BLaER1 (cell line): ENCODE data around the gene ZNF177.

Experiments used
- H3K27ac ChIP-seq: shearing (Covaris generic); formaldehyde crosslinking; 2 replicates; pipeline ENCODE4 v1.8.1; 2022
- H3K27me3 ChIP-seq: shearing (Covaris generic); formaldehyde crosslinking; 2 replicates; pipeline ENCODE4 v1.8.1; 2022
- H3K36me3 ChIP-seq: shearing (Covaris generic); formaldehyde crosslinking; 2 replicates; pipeline ENCODE4 v1.8.1; 2022
- H3K4me1 ChIP-seq: shearing (Covaris generic); formaldehyde crosslinking; 2 replicates; pipeline ENCODE4 v1.8.1; 2022
- H3K4me2 ChIP-seq: shearing (Covaris generic); formaldehyde crosslinking; 2 replicates; pipeline ENCODE4 v1.8.1; 2022
- H3K4me3 ChIP-seq: shearing (Covaris generic); formaldehyde crosslinking; 2 replicates; pipeline ENCODE4 v1.8.1; 2022
- H3K9ac ChIP-seq: shearing (Covaris generic); formaldehyde crosslinking; 2 replicates; pipeline ENCODE4 v1.8.1; 2022
- H3K9me3 ChIP-seq: shearing (Covaris generic); formaldehyde crosslinking; 2 replicates; pipeline ENCODE4 v1.8.1; 2022
- H4K20me1 ChIP-seq: shearing (Covaris generic); formaldehyde crosslinking; 2 replicates; pipeline ENCODE4 v1.8.1; 2022
- Cebpa-rat ChIP-seq: shearing (Covaris generic); IDR thresholded peaks from 2 replicates; pipeline ENCODE4 v1.8.1; 2022

ZNF177 gene

DNA sequence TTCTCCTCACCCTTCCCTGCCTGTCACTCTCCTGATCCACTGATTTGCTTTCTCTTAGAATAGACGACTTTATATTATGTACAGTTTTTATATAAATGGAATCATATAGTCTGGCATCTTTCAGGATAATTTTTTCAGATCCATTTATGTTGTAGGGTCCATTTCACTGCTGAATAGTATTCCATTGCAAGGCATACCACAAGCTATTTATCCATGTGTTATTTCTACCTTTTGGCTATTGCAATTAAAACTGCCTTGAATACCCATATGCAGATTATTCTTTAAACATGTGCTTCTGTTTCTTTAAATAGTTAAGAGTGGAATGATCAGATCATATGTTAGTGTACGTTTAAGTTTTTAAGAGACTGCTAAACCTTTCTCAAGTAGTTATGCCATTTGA, 17.8 kb upstream of the ZNF177 start:
- TF ChIP-seq Cebpa-rat: no peak
- Histone ChIP-seq H3K36me3 (peaks cover 88% of the 10 kb centered on the region), H3K9ac (no peak overlapping the region), H3K27ac (no peak overlapping the region), H3K9me3 (peaks cover 98% of the 10 kb centered on the region), H3K4me3 (no peak overlapping the region; the same call in 1 of the 2 replicates), H3K4me1 (no peaks in the 10 kb centered on the region), H4K20me1 (no peaks in the 10 kb centered on the region), H3K27me3 (no peaks in the 10 kb centered on the region), H3K4me2 (no peak overlapping the region)

DNA sequence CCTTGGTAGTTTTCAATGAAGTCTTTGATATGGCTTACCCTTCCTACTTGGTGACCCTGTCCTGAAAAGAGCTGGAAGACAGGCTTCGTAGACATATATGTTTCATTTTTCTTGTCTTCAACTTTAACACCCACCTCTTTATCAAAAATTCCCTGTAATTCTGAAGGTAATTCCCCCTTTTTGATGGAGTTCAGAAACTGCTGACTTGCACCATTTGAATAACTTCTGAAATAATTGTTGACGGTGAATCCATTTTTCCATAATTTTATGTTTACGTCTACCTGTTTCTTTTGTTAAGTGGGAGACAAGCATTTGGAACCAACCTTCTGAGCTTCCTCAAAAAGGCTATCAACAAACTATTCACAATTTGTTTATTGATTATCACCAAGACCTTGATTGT, 14.6 kb upstream of the ZNF177 start:
- Histone ChIP-seq H3K36me3 (peaks cover 86% of the 10 kb centered on the region), H3K4me3 (no peak overlapping the region), H3K27me3 (no peaks in the 10 kb centered on the region), H3K9me3 (peaks cover 98% of the 10 kb centered on the region), H3K4me1 (no peaks in the 10 kb centered on the region), H3K4me2 (no peak overlapping the region), H3K27ac (no peak overlapping the region), H4K20me1 (no peaks in the 10 kb centered on the region), H3K9ac (no peak overlapping the region)
- TF ChIP-seq Cebpa-rat: no peak

DNA sequence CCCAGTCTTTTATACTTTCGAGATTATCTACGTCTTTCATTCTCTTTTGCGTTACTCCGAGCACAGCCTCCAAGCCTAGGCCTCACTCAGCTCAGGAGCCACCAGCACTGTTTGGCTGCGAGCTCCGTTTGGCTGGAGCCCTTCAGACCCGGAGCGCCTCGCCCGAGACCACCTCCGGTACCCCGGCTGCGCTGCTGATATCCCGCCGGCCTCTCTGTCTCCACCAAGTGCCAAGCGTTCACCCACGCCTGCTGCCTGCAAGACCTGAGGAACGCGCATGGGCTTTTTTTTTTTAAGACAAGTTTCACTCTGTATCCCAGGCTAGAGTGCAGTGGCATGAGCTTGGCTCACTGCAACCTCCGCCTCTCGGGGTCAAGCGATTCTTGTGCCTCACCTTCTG, 14.1 kb upstream of the ZNF177 start:
- peaks cover 86% of the 10 kb centered on the region for H3K36me3 ChIP-seq
- H3K4me3 ChIP-seq: no peak overlapping the region
- no peak overlapping the region for H3K4me2 ChIP-seq
- H3K9me3 ChIP-seq: peaks cover 98% of the 10 kb centered on the region
- TF ChIP-seq Cebpa-rat: no peak
- no peaks in the 10 kb centered on the region for H3K27me3 ChIP-seq
- H3K9ac ChIP-seq: no peak overlapping the region
- no peaks in the 10 kb centered on the region for H3K4me1 ChIP-seq
- H4K20me1 ChIP-seq: no peaks in the 10 kb centered on the region
- H3K27ac ChIP-seq: no peak overlapping the region

DNA sequence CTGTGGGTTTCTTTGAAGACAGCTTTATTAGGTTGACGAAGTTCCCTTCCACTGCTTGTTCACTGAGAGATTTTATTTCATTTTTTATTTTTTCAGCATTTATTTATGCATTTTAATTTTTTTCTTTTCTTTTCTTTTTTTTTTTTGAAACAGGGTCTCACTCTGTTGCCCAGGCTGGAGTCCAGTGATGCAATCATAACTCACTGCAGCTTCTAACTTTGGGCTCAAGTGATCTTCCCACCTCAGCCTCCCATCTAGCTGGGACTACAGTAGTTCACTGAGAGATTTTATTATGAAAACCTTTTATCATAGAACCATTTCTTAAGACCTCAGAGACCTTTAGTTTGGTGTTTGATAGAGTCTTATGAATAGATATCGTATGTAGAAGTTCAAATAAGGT, 10.3 kb upstream of the ZNF177 start:
- no peak for TF ChIP-seq Cebpa-rat
- H4K20me1 ChIP-seq: no peaks in the 10 kb centered on the region
- H3K27me3 ChIP-seq: no peaks in the 10 kb centered on the region
- H3K4me3 ChIP-seq: no peak overlapping the region
- peaks cover 98% of the 10 kb centered on the region for H3K9me3 ChIP-seq
- peaks cover 83% of the 10 kb centered on the region for H3K36me3 ChIP-seq
- H3K4me2 ChIP-seq: no peak overlapping the region
- H3K4me1 ChIP-seq: no peaks in the 10 kb centered on the region
- H3K27ac ChIP-seq: no peak overlapping the region
- H3K9ac ChIP-seq: no peak overlapping the region

DNA sequence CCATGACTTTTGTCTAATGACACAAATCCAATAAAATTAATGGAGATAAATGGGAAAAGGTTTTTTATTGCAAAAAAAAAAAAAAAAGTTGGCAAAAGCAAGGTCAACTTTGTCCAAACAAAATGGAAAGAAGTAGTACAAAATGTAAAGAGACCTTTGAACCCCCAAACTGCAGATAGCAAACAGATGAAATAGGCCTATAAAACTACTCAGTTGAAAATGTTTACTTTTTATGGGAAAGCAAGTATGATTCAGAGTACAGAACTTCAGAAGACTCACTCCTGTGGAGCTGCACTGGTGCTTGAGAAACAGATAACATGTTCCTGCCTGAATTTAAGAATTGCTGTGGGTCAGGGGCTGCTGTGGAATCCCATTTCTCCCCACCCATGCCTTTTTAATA, 9.8 kb upstream of the ZNF177 start:
- peaks cover 98% of the 10 kb centered on the region for H3K9me3 ChIP-seq
- no peak overlapping the region for H3K4me2 ChIP-seq
- H4K20me1 ChIP-seq: no peaks in the 10 kb centered on the region
- no peak overlapping the region for H3K9ac ChIP-seq
- H3K36me3 ChIP-seq: peaks cover 86% of the 10 kb centered on the region
- no peaks in the 10 kb centered on the region for H3K27me3 ChIP-seq
- no peak overlapping the region for H3K27ac ChIP-seq
- H3K4me3 ChIP-seq: no peak overlapping the region
- H3K4me1 ChIP-seq: no peaks in the 10 kb centered on the region
- TF ChIP-seq Cebpa-rat: no peak

DNA sequence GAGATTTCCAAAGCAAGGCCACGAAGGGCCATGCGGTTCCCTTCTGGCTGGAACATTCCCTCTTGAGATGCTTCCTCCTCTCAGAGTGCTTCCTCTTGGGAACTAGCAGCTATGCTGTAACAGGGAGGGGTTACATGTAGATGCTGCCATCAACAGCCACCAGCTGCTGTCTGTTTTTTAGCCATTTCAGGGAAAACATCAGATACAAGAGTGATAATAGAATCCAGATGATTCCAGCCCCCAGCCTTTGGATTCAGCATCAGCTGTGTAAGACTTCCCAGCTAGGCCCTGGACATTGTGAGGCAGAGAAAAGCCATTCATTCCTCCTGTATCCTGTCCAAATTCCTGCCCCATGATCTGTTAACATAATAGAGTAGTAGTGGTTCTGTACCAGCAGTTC, 8.2 kb upstream of the ZNF177 start:
- no peak overlapping the region for H3K27ac ChIP-seq
- no peaks in the 10 kb centered on the region for H3K27me3 ChIP-seq
- H3K4me3 ChIP-seq: no peak overlapping the region
- no peaks in the 10 kb centered on the region for H3K4me1 ChIP-seq
- no peaks in the 10 kb centered on the region for H4K20me1 ChIP-seq
- no peak overlapping the region for H3K4me2 ChIP-seq
- H3K9me3 ChIP-seq: peaks cover 97% of the 10 kb centered on the region
- peaks cover 90% of the 10 kb centered on the region for H3K36me3 ChIP-seq
- TF ChIP-seq Cebpa-rat: no peak
- H3K9ac ChIP-seq: no peak overlapping the region

DNA sequence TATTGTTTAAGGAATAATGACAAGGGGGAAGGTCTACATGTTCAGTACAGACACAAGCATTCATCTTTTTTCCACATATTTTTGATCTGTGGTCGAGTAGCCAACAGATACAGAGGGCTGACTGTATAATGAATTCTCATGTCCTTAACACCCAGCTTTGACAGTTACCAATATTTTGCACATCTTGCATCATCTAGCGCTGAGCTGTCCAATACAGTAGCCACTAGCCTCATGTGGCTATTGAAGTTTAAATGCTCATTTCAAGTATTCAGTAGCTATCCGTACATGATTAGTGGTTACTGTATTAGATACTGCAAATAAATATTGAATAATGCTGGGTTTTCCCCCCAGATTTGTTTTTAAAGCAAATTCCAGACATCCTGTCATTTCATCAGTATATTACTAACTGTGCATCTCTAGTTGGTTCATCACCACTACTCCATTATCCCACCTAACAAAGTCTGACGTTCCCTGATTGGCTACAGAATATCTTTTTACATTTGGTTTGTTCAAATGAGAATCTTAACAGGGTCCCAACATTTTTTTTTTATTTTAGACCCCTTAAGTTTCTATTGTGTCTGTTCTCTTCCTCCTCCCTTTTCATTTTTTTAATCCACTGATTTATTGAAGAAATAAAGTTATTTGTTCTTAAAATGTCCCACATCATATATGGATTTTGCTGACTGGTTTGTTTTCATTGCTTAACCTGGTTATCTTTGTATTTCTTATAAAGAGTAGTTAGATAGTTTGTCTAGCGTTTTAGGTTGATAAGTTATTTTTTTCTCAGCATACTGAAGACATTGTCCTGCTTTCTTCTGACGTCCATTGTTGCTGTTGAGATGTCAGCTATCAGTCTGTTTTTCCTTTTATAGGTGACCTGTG, 8.2 kb downstream of the ZNF177 start:
- Histone ChIP-seq H3K9ac (no peak overlapping the region), H3K27ac (no peak overlapping the region), H3K9me3 (peaks cover 80% of the 10 kb centered on the region), H4K20me1 (no peaks in the 10 kb centered on the region), H3K4me3 (no peak overlapping the region), H3K27me3 (no peaks in the 10 kb centered on the region), H3K4me1 (no peaks in the 10 kb centered on the region), H3K4me2 (no peak overlapping the region), H3K36me3 (peaks cover 57% of the 10 kb centered on the region)
- TF ChIP-seq Cebpa-rat: no peak

DNA sequence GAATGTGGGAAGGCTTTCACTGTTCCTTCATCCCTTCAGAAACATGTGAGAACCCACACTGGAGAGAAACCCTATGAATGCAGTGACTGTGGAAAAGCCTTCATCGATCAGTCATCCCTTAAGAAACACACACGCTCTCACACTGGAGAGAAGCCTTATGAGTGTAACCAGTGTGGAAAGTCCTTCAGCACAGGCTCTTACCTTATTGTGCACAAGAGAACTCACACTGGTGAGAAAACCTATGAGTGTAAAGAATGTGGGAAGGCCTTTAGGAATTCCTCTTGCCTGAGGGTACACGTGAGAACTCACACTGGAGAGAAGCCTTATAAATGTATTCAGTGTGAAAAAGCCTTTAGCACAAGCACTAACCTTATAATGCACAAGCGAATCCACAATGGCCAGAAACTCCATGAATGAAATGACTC, 18.6 kb downstream of the ZNF177 start:
- TF ChIP-seq Cebpa-rat: no peak
- Histone ChIP-seq H3K36me3 (peaks cover 93% of the 10 kb centered on the region), H3K9me3 (peaks cover 95% of the 10 kb centered on the region), H3K4me2 (no peak overlapping the region), H3K9ac (no peak overlapping the region), H3K27me3 (no peaks in the 10 kb centered on the region), H4K20me1 (no peaks in the 10 kb centered on the region), H3K27ac (no peak overlapping the region), H3K4me3 (peak overlapping the region; percentile 39), H3K4me1 (no peaks in the 10 kb centered on the region)

DNA sequence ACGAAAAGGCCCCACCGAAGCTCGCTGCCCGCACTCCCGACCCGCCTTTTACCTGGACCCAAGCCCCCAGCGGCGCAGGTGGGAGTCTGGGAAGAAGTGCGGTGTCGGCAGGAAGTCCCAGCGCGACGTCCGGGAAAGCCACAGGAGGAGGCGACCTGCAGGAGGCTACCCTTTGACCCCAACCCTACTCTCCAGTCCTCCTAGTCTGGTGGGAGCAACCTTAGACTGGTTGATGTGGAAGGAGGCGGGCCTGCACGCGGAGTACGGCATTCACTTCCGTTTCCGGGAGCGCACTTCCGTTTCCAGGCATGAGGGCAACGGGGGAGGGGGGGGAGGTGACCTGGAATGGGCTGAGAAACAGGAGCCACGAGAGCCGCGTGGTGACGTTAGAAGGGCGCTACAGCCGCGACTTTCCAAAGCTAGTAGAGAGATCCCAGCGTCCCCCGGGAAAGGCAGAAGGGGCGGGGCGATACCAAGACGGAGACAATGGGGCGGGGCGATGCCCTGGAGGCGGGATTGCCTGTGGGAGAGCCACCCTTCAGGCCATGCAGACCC, 44.1 kb downstream of the ZNF177 start:
- Histone ChIP-seq H3K4me1 (peaks cover 14% of the 10 kb centered on the region), H3K4me2 (no peak overlapping the region; the same call in 1 of the 2 replicates), H3K36me3 (peaks cover 26% of the 10 kb centered on the region), H4K20me1 (no peaks in the 10 kb centered on the region), H3K27me3 (no peaks in the 10 kb centered on the region), H3K27ac (no peak overlapping the region; the same call in 1 of the 2 replicates), H3K9ac (no peak overlapping the region), H3K4me3 (no peak overlapping the region), H3K9me3 (peaks cover 76% of the 10 kb centered on the region)
- TF ChIP-seq Cebpa-rat: no peak

DNA sequence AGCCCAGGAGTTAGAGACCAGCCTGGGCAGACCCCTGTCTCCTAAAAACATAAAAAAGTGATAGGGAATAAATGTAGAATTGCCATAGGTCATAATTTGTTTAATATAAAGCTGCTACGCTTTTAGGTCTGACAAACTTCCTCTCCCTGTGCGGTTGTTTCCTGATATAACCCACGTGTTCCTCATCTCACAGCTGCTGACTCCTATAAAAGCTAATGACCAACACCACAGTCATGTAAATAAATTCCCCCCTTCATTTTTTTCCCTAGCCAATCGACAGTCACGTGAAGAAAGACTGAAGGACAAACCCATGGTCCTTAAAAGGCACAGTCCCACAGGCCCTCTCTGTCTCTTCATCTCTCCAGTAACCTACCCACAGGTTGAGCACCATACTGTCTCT, 45.0 kb downstream of the ZNF177 start:
- H3K9me3 ChIP-seq: peaks cover 85% of the 10 kb centered on the region
- peaks cover 35% of the 10 kb centered on the region for H3K36me3 ChIP-seq
- H3K4me2 ChIP-seq: peak overlapping the region; percentile 71
- H3K27ac ChIP-seq: peak overlapping the region; percentile 58
- H4K20me1 ChIP-seq: no peaks in the 10 kb centered on the region
- H3K27me3 ChIP-seq: no peaks in the 10 kb centered on the region
- no peak for TF ChIP-seq Cebpa-rat
- H3K4me1 ChIP-seq: peaks cover 14% of the 10 kb centered on the region
- H3K4me3 ChIP-seq: peak overlapping the region; percentile 48; the same call in 1 of the 2 replicates
- no peak overlapping the region for H3K9ac ChIP-seq
